ENCODE measurements around the gene SPOP. TPM values are rescaled to one million over a fixed set of nuclear protein-coding genes. Genes with fewer than 3 reads are reported as not detected.

SPOP gene
- total and polyA plus RNA-seq, 9 of the 15 experiments (the other 6 are each of a cell fraction or from before 2014, with no cell fraction given) = 34.2 to 65.9 (median 39.7) TPM

DNA sequence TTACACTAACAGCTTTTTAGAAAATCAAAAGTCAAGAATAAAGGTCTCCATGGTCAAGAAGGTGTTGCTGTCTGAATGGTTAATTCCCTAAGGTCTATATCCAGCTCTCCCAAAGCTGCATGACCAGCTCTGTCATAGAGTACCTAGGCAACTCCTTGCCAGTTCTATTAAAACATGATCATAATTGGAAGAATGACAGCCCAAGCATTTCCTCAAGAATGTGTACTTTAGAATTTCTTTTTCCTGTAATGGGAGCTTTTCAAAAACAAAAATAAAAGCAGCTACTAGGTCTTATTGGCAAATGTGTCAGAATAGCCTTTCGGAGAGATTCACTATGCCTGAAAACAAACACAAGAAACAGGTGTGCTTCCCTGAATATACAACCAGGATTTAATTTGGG lies 7.9 kb downstream of the SPOP start (continued):
- TF ChIP-seq, protein P1, sequence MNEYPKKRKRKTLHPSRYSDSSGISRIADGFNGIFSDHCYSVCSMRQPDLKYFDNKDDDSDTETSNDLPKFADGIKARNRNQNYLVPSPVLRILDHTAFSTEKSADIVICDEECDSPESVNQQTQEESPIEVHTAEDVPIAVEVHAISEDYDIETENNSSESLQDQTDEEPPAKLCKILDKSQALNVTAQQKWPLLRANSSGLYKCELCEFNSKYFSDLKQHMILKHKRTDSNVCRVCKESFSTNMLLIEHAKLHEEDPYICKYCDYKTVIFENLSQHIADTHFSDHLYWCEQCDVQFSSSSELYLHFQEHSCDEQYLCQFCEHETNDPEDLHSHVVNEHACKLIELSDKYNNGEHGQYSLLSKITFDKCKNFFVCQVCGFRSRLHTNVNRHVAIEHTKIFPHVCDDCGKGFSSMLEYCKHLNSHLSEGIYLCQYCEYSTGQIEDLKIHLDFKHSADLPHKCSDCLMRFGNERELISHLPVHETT (CRISPR knock-in tag; conservative IDR thresholded peaks at IDR 0.05 in 1 of 2, IDR thresholded peaks at IDR 0.05 in 1 of 2) = no peak
- TF ChIP-seq SRSF3 (IDR thresholded peaks at IDR 0.05; ENCODE audit: insufficient read depth, low read length) (no peak), SP2 (IDR thresholded peaks at IDR 0.05; ENCODE audit: extremely low read depth, low read depth, low read length, poor library complexity, severe bottlenecking) (no peak), LCOR (CRISPR knock-in tag; IDR thresholded peaks at IDR 0.05) (no peak)
- TF ChIP-seq, protein P2, sequence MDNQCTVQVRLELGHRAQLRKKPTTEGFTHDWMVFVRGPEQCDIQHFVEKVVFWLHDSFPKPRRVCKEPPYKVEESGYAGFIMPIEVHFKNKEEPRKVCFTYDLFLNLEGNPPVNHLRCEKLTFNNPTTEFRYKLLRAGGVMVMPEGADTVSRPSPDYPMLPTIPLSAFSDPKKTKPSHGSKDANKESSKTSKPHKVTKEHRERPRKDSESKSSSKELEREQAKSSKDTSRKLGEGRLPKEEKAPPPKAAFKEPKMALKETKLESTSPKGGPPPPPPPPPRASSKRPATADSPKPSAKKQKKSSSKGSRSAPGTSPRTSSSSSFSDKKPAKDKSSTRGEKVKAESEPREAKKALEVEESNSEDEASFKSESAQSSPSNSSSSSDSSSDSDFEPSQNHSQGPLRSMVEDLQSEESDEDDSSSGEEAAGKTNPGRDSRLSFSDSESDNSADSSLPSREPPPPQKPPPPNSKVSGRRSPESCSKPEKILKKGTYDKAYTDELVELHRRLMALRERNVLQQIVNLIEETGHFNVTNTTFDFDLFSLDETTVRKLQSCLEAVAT (IDR thresholded peaks at IDR 0.05) = no peak

DNA sequence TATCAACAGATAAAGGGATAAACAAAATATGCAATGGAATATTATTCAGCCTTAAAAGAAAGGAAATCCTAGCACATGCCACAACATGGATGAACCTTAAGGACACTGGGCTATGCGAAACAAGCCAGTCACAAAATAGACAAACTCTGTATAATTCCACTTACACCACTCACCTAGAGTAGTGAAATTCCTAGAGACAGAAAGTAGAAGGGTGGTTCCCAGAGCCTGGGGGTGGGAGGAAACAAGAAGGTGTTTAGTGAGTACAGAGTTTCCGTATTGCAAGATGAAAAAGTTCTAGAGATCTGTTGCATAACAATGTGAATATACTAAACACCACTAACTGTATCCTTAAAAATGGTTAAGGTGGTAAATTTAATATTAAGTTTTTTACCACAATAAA lies 10.0 kb downstream of the SPOP start:
- H3K27me3 ChIP-seq (ENCODE audit: control insufficient read depth in 2 of 2, insufficient read depth in 2 of 2, low read length in 2 of 2) = no peaks in the 10 kb centered on the region
- intact Hi-C loops (cut with micrococcal nuclease) (no loop called here), in situ Hi-C loops (cut with MboI) (no loop called here)
- peaks cover 76% of the 10 kb centered on the region for H3K79me2 ChIP-seq (ENCODE audit: control insufficient read depth, insufficient read depth, low read length)
- no peak overlapping the region for H3K4me3 ChIP-seq
- no peak for ATAC-seq
- no peak for DNase-seq (ENCODE audit: extremely low read depth in 1 of 4, low spot score in 3 of 4)
- ChIA-PET POLR2A (no interaction called here), CTCF (ENCODE audit: low intra/inter-chr PET ratio) (no interaction called here)
- no peak overlapping the region for H3K4me2 ChIP-seq (ENCODE audit: insufficient read depth, low read length)
- no peaks in the 10 kb centered on the region for H3K9me1 ChIP-seq (ENCODE audit: control insufficient read depth, insufficient read depth, low read length)
- H3K9ac ChIP-seq (ENCODE audit: insufficient read depth in 1 of 2, low read depth in 2 of 2, low read length in 2 of 2) = no peak overlapping the region
- H2AFZ ChIP-seq (ENCODE audit: low read depth, low read length) = no peak overlapping the region
- no peaks in the 10 kb centered on the region for H3K9me3 ChIP-seq (replicated peaks; ENCODE audit: control insufficient read depth, insufficient read depth, low read depth, low read length)
- 91% methylated on average over 2 of the region's 2 CpGs for WGBS (ENCODE audit: insufficient coverage, low coverage, missing lambda C conversion rate)
- no peaks in the 10 kb centered on the region for H4K20me1 ChIP-seq (replicated peaks; ENCODE audit: control insufficient read depth, insufficient read depth, low read length)
- peaks cover 23% of the 10 kb centered on the region for H3K36me3 ChIP-seq (ENCODE audit: control insufficient read depth, insufficient read depth, low read length)
- H3K27ac ChIP-seq (ENCODE audit: extremely low read depth, low read depth, low read length) = no peak overlapping the region
- BruUV-seq (replicated peaks) = no TSS peak
- H3K4me1 ChIP-seq (replicated peaks in 1 of 2; ENCODE audit: control insufficient read depth in 2 of 2, insufficient read depth in 2 of 2, low read length in 2 of 2) = no peaks in the 10 kb centered on the region; a peak in 1 of 5 replicates
- no peak for FAIRE-seq
- TF ChIP-seq, protein P3, sequence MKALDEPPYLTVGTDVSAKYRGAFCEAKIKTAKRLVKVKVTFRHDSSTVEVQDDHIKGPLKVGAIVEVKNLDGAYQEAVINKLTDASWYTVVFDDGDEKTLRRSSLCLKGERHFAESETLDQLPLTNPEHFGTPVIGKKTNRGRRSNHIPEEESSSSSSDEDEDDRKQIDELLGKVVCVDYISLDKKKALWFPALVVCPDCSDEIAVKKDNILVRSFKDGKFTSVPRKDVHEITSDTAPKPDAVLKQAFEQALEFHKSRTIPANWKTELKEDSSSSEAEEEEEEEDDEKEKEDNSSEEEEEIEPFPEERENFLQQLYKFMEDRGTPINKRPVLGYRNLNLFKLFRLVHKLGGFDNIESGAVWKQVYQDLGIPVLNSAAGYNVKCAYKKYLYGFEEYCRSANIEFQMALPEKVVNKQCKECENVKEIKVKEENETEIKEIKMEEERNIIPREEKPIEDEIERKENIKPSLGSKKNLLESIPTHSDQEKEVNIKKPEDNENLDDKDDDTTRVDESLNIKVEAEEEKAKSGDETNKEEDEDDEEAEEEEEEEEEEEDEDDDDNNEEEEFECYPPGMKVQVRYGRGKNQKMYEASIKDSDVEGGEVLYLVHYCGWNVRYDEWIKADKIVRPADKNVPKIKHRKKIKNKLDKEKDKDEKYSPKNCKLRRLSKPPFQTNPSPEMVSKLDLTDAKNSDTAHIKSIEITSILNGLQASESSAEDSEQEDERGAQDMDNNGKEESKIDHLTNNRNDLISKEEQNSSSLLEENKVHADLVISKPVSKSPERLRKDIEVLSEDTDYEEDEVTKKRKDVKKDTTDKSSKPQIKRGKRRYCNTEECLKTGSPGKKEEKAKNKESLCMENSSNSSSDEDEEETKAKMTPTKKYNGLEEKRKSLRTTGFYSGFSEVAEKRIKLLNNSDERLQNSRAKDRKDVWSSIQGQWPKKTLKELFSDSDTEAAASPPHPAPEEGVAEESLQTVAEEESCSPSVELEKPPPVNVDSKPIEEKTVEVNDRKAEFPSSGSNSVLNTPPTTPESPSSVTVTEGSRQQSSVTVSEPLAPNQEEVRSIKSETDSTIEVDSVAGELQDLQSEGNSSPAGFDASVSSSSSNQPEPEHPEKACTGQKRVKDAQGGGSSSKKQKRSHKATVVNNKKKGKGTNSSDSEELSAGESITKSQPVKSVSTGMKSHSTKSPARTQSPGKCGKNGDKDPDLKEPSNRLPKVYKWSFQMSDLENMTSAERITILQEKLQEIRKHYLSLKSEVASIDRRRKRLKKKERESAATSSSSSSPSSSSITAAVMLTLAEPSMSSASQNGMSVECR (CRISPR knock-in tag; IDR thresholded peaks at IDR 0.05) = no peak
- TF ChIP-seq, protein P4, sequence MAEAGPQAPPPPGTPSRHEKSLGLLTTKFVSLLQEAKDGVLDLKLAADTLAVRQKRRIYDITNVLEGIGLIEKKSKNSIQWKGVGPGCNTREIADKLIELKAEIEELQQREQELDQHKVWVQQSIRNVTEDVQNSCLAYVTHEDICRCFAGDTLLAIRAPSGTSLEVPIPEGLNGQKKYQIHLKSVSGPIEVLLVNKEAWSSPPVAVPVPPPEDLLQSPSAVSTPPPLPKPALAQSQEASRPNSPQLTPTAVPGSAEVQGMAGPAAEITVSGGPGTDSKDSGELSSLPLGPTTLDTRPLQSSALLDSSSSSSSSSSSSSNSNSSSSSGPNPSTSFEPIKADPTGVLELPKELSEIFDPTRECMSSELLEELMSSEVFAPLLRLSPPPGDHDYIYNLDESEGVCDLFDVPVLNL (CRISPR knock-in tag; IDR thresholded peaks at IDR 0.05; ENCODE audit: low read depth) = no peak
- no peak for TF ChIP-seq ZKSCAN8 (CRISPR knock-in tag; IDR thresholded peaks at IDR 0.05)
